ENCODE measurements around the gene KANSL1.

KANSL1 gene

GRCh38 chr17:45995627-45996270 lies 197.5 kb downstream of the KANSL1 start:
- DNase-seq = no peak

GRCh38 chr17:45994987-45995386 lies 198.2 kb downstream of the KANSL1 start:
- DNase-seq = no peak

- DNase-seq = no peak
These were observed 199.1 kb downstream of the KANSL1 start for GRCh38 chr17:45993962-45994627.

GRCh38 chr17:45992904-45993303 lies 200.3 kb downstream of the KANSL1 start:
- DNase-seq = no peak

- no peak for DNase-seq
These were observed 201.1 kb downstream of the KANSL1 start for GRCh38 chr17:45992175-45992574.

- DNase-seq = no peak
These were observed 201.9 kb downstream of the KANSL1 start for GRCh38 chr17:45991341-45991740.

GRCh38 chr17:45990886-45991285 lies 202.3 kb downstream of the KANSL1 start:
- DNase-seq = no peak

GRCh38 chr17:45989759-45990158 lies 203.5 kb downstream of the KANSL1 start:
- DNase-seq = no peak

GRCh38 chr17:45987706-45988105 lies 205.5 kb downstream of the KANSL1 start:
- no peak for DNase-seq

- no peak for DNase-seq
These were observed 207.2 kb downstream of the KANSL1 start for GRCh38 chr17:45986056-45986455.

GRCh38 chr17:45985447-45985846 lies 207.8 kb downstream of the KANSL1 start:
- DNase-seq = no peak

- DNase-seq = no peak
These were observed 208.9 kb downstream of the KANSL1 start for GRCh38 chr17:45984368-45984767.

- DNase-seq = no peak
These were observed 209.5 kb downstream of the KANSL1 start for GRCh38 chr17:45983614-45984310.

- DNase-seq = no peak
These were observed 210.2 kb downstream of the KANSL1 start for GRCh38 chr17:45982791-45983613.

- no peak for DNase-seq
These were observed 211.9 kb downstream of the KANSL1 start for GRCh38 chr17:45981306-45981705.

- DNase-seq = no peak
These were observed 212.4 kb downstream of the KANSL1 start for GRCh38 chr17:45980855-45981254.
